HG02840 (cell line): ENCODE measurements around the gene NUP210.

ENCODE experiments used
- ATAC-seq: cut with Tn5 transposase; IDR thresholded peaks from one replicate; pipeline ENCODE4 v1.9.1; 2021; ENCODE audit warnings: mild to moderate bottlenecking, moderate library complexity, moderate number of reproducible peaks; ENCODE audit not compliant: unreplicated experiment, low FRiP score

NUP210 gene

DNA sequence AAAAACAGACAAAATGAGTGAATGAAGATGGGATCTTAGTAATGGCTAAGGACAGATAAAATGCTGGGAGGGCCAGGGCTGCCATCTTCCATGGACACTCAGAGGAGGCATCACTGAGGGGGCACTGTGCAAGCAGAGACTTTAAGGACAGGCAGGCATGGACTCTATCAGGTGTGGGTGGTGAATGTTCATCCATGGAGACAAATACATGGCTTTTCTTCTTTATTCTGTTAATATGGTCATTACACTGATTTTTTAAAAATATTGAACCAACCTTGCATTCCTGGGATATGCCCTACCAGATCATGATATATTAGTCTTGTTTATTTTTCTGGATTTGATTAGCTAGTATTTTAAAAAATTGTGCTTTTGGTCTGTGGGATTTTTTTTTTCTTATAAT lies 12.2 kb downstream of the NUP210 start:
- no peak for ATAC-seq

GRCh38 chr3:13407475-13407874 lies 12.6 kb downstream of the NUP210 start:
- ATAC-seq: no peak

DNA sequence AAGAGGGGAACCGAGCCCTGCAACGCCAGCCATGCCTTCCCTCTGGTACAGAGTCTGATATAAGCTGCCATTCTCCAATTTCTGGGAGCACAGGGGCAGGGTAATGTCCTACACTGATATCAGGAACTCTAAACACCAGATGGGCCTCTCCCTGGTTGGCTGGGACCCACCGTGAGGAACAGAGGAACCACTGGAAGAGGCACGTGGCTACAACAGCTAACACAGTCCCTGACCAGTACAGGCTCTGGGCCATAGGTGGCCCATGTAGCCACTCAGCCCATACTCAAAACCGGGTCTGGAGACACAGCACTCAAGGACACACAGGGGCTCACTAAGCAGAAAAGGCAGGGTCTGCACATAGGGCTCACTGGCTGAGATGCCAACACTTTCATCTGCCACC lies 13.9 kb downstream of the NUP210 start:
- ATAC-seq: no peak

- no peak for ATAC-seq
Observed at GRCh38 chr3:13405614-13406013, 14.5 kb downstream of the NUP210 start.

DNA sequence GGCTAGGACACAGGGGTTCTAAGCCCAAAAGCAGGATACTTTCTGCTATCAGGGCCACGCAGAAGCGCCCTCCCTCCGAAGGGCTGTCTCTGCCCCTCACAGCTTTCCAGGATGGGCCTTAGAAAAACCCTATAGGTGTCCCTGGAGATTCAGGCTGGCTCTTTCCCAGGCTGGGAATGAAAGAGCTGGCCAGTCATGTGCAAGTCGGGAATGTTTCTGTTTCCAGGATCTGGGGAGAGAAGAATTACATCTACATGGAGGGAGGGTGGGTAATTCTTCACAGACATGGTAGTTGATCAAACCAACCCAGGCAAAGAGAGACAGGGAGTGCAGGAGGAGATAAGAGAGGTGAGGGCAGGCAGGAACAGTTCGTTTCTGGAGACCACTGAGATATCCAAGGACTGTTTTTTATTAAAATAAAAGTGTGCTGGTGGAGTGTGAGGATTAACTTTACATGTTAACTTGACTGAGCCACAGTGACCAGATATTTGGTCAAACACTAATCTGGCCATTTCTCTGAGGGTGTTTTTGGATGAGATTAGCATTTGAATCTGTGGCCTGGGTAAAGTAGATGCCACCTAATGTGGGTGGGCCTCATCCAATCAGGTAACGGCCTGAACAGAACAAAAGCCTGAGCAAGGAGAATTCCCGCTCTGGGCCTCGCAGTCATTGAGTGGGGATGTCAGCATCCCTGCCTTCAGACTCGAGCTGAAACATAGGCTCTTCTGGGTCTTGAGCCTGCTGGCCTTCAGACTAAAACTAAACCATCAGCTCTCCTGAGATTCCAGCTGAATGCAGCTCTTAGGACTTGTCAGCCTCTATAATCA lies 15.3 kb downstream of the NUP210 start:
- no peak for ATAC-seq

GRCh38 chr3:13403847-13404246 lies 16.3 kb downstream of the NUP210 start:
- ATAC-seq: no peak

GRCh38 chr3:13403213-13403819 lies 16.8 kb downstream of the NUP210 start:
- no peak for ATAC-seq

DNA sequence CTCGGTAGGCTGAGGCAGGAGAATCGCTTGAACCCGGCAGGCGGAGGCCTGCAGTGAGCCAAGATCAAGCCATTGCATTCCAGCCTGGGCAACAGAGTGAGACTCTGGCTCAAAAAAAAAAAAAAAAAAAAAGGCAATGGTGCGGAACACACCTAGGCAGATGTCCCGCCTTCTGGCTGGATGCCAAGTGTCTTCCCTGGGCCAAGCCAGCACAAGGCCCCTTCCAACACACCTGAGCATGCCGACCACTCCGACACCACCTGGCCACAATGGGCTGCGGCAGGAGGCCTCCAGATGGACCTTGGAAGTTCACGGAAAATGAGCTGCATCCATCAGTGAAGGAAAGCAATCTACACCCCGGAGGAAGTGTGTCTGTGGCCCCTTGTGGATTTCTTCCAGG lies 19.0 kb downstream of the NUP210 start:
- no peak for ATAC-seq

- no peak for ATAC-seq
Observed at GRCh38 chr3:13400114-13400673, 19.9 kb downstream of the NUP210 start.

DNA sequence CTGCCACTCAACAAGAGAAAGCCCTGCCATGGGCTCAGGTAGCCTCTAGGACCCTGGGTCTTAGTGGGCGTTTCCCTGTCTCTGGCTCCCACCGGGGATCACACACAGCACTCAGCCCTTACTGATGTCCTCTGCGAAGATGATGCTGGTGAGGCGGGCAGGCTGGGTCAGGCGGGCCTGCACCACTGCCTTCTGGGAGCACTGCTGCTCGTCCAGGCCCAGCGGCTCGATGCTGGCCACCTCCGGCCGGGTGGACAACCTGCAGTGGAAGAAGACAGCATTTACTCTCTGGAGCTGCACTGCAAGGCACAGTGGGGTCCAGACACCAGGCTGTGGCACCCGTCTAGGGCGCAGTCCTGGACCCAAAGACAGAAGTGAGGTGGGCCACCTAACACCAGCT lies 20.5 kb downstream of the NUP210 start:
- ATAC-seq: no peak

GRCh38 chr3:13397316-13397715 lies 22.8 kb downstream of the NUP210 start:
- no peak for ATAC-seq

DNA sequence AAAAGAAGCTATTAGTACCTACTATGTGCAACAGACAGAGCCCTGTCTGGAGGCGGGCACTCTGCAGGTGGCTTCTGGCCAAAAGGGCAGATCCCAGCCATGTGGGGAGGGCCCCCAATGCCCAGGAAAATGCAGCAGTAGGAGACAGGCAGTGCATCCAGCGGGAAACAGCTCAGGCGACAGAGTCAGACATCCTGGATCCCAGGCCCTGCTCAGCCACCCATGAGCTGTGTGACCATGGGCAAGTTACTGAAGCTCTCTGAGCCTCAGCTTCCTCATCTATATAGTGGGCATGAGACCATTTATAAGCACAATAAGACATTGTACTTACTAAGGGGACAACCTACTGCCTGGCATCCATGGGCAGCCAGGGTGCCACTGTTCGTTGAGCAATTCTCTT lies 25.8 kb downstream of the NUP210 start:
- ATAC-seq: no peak

- no peak for ATAC-seq
Observed at GRCh38 chr3:13393427-13394360, 26.4 kb downstream of the NUP210 start.

DNA sequence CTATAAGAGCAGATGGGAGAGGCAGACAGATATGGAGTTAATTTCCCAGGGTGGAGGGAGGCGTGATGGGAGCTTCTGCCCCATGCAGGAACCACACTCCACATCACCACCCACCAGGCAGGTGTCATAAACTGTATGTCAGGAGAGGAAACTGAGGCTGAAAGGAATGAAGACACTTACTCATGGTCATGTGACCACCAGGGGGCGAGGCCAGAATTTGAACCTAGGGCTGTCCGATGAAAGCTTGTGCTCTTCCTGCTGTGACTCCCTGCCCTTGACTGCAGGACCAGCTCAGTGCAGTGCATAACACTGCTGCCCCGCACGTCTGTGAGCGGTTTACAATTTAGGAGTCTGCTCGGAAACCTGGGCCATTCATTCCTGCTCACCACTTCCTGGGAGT lies 28.8 kb downstream of the NUP210 start:
- no peak for ATAC-seq

DNA sequence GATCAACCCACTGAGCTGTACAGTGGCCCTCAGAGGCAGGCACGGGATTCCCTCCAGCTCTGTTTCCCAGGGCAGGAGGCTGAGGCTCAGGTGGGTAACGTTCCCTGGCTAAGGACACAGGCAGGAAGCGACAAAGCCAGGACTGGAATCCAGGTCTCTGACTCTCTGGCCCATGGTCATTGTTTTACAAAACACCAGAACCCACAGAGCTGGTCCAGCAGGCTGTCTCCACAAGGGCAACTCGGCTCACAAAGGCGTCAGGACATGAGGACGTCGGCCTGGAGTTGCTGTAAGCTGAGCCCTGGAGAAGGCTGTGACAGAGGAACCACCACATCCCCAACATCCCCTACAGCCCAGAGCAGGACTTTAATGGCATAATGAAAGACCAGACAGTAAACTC lies 30.7 kb downstream of the NUP210 start:
- no peak for ATAC-seq

DNA sequence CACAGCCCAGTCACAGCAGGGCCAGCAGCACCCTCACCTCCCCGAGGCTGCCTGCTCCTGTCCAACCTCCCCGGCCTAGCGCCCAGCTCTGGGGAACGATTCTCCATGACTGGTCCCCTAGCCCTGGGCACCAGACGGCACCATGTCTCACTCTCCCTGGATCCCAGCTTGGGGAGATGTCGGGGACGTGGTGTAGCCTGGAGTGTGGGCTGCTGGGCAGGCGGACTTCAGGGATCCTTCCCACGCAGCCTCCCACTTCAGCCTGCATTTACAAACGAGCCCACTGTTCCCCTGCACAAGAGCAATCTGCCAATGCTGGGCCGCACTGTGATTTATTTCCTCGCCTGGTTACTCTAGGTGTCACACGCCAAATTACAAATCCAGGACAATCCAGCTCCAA lies 31.3 kb downstream of the NUP210 start:
- no peak for ATAC-seq

GRCh38 chr3:13385373-13385965 lies 34.7 kb downstream of the NUP210 start:
- no peak for ATAC-seq

GRCh38 chr3:13380971-13381370 lies 39.2 kb downstream of the NUP210 start:
- ATAC-seq: no peak

- no peak for ATAC-seq
Observed at GRCh38 chr3:13379201-13379830, 40.8 kb downstream of the NUP210 start.

- no peak for ATAC-seq
Observed at GRCh38 chr3:13378155-13378554, 42.0 kb downstream of the NUP210 start.
